ENCODE measurements around the gene PMIS2.

PMIS2 gene

DNA sequence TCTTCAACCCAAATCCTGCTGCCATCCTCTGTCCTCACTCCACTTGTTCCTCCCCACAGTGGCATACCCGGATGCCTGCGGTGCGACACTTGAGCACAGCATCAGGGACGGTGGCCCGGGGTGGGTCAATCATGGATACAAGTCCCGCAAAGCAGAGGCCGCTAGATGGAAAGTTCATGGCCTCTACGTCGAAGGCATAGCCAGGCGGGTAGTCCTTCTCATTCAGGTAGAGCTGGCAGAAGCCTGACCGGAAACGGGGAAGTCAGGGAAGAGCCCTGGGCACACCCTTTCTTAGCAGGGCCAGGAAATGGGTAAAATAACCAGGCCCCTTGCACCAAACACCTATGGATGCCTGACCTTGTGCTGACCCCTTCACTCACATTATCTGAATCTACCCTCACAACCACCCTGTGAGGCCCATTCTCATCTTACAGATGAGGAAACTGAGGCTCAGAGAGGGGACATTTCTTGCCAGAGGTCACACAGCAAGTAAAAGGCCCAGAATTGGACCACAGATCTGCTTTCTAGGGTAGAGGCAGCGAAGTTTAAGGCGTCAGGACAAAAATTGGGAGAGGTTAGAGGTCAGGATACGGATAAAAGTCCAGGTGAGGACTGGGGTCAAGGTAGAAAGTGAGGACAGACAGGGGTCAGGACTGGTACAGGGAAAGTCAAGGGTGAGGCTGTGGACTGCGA is 29.0 kb upstream of the PMIS2 start:
- DNase-seq = no peak

DNA sequence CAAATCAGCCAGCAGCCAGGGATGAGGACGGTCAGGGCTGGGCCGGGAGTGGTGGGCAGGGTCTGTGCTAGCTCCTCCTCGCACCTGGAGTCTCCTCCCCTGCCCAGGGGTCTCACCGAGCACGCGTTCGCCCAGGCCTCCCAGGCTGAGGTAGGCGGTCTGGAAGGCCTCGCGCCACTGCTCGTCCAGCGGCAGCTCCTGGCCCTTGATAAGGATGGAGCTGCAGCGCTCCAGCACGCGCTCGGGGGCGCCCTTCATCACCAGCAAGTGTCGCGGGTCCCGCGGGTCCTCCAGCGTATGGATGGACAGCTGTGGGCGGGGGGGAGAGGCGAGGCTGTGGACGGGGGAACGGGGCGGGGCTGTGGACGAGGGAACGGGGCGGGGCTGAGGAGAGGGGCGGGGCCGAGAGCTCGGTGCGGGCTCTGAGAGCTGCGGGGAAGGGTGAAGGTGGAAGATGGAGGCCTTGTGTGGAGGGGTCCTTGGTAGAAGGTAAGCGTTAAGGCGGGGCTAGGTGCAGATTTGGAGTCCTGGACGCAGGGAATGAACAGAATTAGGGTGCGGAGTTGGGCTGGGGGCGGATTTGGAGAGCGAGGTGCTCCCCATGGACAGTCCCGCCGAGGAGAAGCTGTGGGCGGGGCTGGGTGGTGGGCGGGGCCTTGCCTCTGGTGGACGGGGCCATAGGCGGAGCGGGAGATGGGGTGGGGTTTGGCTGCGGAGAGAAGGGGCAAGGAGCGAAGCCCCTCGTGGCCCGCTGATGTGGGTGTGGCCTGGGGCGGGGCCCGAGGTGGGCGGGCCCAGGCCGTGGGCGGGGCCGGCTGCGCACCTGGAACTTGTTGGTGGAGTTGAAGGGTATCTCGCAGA is 28.2 kb upstream of the PMIS2 start:
- DNase-seq = peak; percentile 74 to 84

DNA sequence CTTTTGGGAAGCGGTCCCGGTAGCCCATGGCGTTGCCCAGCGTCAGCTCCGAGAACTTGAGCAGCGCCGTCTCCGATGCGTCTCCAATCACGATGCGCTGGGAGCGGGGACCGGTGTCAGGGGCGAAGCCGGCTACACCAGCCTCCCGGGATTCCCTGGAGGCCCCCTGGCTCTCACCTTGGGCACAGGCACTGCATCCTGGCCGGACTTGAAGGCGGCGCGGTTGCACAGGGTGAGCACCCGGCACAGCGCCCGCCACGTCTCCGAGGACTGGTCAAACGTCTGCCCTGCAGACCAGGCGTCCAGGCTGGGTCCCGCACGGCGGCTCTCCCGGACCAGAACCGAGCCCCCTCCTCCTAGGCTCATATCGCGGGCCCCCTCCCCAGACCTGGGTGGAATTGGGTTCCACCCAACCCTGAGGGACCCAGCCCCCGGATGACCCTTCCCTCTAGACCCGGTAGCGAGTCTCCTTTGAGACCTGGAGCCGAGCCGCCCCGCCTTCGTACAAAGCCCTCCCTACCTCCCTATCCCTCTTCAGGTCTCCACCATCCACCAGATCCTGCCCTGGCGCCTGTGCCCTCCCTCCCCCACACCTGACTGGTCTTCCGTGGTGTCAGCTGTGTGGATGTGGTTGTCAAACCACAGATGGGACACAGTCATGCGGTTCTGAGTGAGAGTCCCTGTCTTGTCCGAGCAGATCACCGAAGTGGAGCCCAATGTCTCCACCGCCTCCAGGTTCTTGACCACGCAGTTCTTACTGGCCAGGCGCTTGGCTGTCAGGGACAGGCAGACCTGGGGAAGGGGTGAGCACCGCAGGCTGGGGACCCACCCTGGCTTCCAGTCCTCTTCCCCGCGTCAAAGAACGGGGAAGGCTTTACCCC is 27.3 kb upstream of the PMIS2 start:
- DNase-seq = no peak

GRCh38 chr19:35559281-35559659 is 26.7 kb upstream of the PMIS2 start:
- peak; percentile 13 to 20 for DNase-seq

- DNase-seq = no peak
Measured at GRCh38 chr19:35559781-35560180, 26.2 kb upstream of the PMIS2 start.

GRCh38 chr19:35560271-35560670 is 25.7 kb upstream of the PMIS2 start:
- DNase-seq = no peak

GRCh38 chr19:35560677-35561076 is 25.3 kb upstream of the PMIS2 start:
- no peak for DNase-seq

- no peak for DNase-seq
Measured at GRCh38 chr19:35561436-35561835, 24.5 kb upstream of the PMIS2 start.

DNA sequence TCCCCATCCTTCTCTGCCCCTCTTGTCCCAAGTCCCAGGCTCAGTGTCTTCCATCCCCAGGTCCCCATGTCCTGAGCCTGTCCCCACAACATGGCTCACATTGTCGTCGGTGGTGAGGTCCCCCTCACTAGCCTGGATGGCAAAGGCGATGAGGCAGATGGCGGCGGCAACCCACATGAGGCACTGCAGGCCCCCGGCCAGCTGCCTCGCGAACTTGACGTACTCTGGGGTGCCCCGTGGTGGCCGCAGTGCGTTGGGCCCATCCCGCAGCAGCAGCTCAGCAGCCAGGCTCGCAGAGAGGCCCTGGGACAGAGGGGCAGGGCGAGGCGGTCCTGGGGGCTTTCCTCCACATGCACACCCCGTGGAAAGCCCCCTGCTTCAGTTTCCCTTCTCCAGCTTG is 23.6 kb upstream of the PMIS2 start:
- DNase-seq = no peak

GRCh38 chr19:35562776-35563175 is 23.2 kb upstream of the PMIS2 start:
- DNase-seq = no peak

GRCh38 chr19:35563207-35563829 is 22.7 kb upstream of the PMIS2 start, which contains the start of gene ATP4A:
Gene ATP4A (minus strand): TSS chr19:35563658. CDS start chr19:35563629, 29 bp downstream.
- no peak for DNase-seq

- no peak for DNase-seq
Measured at GRCh38 chr19:35565016-35565856, 20.7 kb upstream of the PMIS2 start.

- DNase-seq = no peak
Measured at GRCh38 chr19:35566738-35567137, 19.2 kb upstream of the PMIS2 start.

DNA sequence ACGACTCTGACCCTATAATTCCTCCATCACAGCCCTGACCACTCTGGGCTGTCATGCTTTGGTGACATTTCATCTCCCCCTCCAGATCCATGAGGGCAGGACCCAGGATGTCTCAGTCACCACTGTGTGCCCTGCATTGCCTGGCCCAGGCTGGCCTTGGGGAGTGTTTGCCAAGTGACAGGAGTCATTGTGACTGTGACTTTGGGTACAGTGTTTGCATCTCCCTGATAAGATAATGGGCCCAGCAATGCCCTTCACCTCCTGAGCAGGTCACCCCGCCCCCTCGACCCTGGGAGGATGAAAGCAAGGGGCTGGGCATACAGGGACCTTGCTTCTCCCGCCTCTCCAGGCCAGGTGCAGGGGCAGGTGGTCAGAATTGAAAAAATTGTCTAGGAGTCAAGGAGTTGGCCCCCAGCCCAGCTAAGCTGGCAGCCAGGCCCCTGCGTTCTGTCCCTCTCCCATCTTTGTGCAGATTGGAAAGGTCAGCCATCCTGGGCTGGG is 16.6 kb upstream of the PMIS2 start:
- DNase-seq = peak; percentile 51 to 57

DNA sequence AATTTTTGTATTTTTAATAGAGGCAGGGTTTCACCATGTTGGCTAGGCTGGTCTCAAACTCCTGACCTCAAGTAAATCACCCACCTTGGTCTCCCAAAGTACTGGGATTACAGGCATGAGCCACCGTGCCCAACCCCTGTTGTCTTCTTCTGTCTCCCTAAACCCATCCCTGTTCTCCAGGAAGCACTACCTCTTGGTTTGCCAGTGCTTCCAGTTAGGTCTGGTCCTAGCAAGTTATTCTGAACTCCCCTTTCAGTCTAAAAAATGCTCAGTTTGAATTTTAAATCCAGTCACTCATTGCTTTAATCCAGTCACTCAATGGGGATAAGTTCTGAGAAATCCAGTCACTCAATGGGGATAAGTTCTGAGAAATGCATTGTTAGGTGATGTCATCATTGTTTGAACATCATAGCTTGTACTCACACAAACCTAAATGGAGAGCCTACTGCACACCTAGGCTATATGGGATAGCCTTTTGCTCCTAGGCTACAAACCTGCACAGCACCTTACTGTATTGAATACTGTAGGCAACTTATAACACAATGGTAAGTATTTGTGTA is 14.5 kb upstream of the PMIS2 start:
- DNase-seq = no peak

DNA sequence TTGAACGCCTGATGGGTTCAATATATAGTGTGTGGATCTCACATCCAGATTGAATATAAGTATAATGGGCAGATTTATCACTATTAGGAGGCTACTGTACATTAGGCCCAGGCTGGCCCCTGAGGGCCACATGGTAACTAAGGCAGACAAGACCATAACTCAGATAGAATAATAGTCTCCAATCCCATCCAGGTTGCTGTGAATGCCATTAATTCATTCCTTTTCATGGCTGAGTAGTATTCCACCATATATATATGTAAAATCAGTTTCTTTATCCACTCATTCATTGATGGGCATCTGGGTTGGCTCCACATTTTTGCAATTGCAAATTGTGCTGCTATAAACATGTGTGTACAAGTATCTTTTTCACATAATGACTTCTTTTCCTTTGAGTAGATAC is 8.1 kb upstream of the PMIS2 start:
- no peak for DNase-seq

DNA sequence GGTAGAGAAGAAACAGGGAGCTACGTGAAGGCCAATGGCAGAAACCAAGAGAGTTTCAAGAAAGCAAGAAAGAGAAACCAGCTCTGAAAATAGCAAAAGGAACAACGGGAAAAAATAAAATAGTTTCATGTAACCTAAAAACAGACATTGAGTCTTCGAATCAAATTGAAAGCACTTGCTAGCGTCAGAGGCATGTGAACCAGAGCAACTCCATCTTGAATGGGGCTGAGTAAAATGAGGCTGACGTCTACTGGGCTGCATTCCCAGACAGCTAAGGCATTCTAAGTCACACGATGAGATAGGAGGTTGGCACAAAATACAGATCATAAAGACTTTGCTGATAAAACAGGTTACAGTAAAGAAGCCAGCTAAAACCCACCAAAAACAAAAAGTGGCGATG is 7.3 kb upstream of the PMIS2 start:
- DNase-seq = no peak

DNA sequence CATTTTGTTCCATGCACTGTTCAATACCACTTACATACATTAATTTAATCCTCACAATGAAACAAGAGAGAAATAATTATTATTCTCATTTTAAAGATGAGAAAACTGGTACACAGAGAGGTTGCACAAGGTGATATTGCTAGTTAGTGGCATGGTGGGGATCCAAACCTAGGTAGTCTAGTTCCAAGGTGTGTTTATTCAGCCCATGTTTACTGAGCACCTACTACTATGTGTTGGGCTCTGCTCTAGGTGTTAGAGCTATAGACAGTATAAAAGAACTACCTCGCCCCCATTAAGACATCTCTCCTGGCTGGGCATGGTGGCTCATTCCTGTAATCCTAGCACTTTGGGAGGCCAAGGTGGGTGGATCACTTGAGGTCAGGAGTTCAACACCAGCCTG is 3.2 kb upstream of the PMIS2 start:
- DNase-seq = no peak

DNA sequence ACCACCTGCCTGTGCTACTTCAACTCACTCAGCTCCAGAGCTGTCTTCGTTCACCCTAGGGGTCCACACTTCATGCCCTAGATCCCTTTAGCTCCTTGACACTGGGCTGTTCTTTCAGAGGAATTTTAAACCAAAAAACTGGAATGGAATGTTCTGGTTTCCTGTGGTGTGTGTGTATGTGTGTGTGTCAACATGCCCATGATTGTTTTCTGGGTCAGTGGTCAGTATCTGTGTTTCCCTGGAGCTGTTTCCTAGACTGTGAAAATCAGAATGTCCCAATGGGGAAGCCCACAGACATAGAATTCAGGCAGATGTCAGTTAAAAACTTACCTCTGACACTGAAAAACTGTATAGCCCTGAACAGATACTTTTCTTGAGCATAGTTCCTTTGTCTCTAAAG is 1.3 kb downstream of the PMIS2 start:
- no peak for DNase-seq

DNA sequence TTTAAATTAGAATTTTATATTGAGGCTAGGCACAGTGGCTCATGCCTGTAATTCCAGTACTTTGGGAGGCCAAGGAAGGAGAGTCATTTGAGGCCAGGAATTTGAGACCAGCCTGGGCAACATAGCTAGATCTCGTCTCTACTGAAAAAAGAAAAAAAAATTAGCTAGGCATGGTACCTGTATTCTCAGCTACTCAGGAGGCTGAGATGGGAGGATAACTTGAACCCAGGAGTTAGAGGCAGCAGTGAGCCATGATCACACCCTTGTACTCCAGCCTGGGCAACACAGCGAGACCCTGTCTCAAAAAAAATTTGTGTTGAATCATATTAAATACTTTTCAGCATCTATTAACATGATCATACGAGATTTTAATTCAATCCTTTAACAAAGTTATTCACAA is 4.9 kb downstream of the PMIS2 start:
- no peak for DNase-seq

DNA sequence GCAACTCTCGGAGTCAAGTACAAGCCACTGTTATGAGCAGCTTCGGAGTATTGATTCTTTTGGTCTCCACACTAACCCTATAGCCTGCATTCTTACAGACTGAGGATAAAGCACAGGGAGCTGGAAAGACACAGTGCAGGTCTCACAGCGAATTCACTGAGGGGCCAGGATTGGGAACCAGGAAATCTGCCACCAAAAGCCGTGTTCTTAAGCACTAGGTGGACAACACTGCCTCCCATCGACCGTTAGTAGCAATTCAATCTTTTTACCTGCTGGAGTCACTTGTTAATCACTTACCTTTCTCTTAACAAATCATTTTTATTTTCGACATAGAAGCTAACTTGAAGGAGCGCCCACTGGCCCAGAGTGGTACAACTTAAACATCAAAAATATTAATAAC is 6.3 kb downstream of the PMIS2 start:
- DNase-seq = peak in 1 of 2 experiments; percentile 31
